ENCODE measurements around the gene TTC28. TPM values are rescaled to one million over a fixed set of nuclear protein-coding genes. Genes with fewer than 3 reads are reported as not detected.

The TTC28 gene
- polyA plus RNA-seq, 1 donor from 2014 or later = 14.8 TPM

DNA sequence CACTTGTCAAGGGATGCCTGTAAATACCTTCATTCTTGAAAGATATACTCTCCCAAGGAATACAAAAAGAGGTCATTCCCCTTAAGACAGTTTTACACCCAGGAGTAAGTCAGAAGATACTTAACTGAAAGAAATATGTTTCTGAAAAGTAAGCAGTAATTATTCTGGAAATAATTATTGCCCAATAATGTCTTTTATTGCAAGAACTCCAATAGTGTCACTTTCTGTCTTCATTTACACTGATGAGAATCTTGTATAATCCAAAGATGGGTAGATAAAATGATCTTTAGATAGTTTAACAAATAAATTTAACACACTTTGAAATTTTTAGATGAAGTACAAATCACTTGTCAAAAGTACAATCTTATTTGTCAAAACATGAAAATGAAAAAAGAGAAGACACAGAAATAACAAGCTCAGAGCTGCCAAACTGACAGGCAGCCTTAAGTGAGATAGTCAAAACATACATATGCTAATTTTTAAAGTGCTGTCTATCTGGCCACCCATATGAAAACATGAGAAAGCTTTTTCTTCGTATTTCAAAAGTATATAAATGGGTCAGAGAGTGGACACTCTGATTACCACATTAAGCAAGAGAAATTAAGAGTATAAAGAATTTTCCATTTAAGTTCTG is 225.1 kb downstream of the TTC28 start:
- Histone ChIP-seq H3K4me2 (ENCODE audit: low read length) (no peak overlapping the region), H3K9me2 (ENCODE audit: insufficient read depth, low read length) (no peaks in the 10 kb centered on the region), H3K9ac (ENCODE audit: low read length) (no peak overlapping the region), H4K20me1 (ENCODE audit: insufficient read depth) (no peaks in the 10 kb centered on the region), H3K9me3 (ENCODE audit: low read length) (peaks cover 5% of the 10 kb centered on the region), H3F3A (ENCODE audit: insufficient read depth, low read length, poor library complexity, severe bottlenecking) (peaks cover 4% of the 10 kb centered on the region), H3K79me2 (replicated peaks; ENCODE audit: insufficient read depth, low read length) (peaks cover 8% of the 10 kb centered on the region), H3K4me3 (ENCODE audit: low read length) (no peak overlapping the region), H3K27ac (ENCODE audit: low read length) (no peak overlapping the region), H2AFZ (ENCODE audit: low read depth, low read length) (no peak overlapping the region), H3K36me3 (ENCODE audit: insufficient read depth, low read length) (no peaks in the 10 kb centered on the region), H3K27me3 (ENCODE audit: insufficient read depth, low read depth, low read length) (no peaks in the 10 kb centered on the region)
- TF ChIP-seq MXI1 (conservative IDR thresholded peaks at IDR 0.05; ENCODE audit: poor library complexity, severe bottlenecking) = no peak
- TF ChIP-seq, protein P1, sequence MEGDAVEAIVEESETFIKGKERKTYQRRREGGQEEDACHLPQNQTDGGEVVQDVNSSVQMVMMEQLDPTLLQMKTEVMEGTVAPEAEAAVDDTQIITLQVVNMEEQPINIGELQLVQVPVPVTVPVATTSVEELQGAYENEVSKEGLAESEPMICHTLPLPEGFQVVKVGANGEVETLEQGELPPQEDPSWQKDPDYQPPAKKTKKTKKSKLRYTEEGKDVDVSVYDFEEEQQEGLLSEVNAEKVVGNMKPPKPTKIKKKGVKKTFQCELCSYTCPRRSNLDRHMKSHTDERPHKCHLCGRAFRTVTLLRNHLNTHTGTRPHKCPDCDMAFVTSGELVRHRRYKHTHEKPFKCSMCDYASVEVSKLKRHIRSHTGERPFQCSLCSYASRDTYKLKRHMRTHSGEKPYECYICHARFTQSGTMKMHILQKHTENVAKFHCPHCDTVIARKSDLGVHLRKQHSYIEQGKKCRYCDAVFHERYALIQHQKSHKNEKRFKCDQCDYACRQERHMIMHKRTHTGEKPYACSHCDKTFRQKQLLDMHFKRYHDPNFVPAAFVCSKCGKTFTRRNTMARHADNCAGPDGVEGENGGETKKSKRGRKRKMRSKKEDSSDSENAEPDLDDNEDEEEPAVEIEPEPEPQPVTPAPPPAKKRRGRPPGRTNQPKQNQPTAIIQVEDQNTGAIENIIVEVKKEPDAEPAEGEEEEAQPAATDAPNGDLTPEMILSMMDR (IDR thresholded peaks at IDR 0.05; ENCODE audit: poor library complexity, severe bottlenecking) = no peak
- TF ChIP-seq POLR2AphosphoS5 (IDR thresholded peaks at IDR 0.05) = peak; percentile 98
- TF ChIP-seq EP300 (conservative IDR thresholded peaks at IDR 0.05; ENCODE audit: poor library complexity, severe bottlenecking) = peak; percentile 99
- no peak for TF ChIP-seq TAF1 (IDR thresholded peaks at IDR 0.05; ENCODE audit: low read depth)
- TF ChIP-seq, protein P2, sequence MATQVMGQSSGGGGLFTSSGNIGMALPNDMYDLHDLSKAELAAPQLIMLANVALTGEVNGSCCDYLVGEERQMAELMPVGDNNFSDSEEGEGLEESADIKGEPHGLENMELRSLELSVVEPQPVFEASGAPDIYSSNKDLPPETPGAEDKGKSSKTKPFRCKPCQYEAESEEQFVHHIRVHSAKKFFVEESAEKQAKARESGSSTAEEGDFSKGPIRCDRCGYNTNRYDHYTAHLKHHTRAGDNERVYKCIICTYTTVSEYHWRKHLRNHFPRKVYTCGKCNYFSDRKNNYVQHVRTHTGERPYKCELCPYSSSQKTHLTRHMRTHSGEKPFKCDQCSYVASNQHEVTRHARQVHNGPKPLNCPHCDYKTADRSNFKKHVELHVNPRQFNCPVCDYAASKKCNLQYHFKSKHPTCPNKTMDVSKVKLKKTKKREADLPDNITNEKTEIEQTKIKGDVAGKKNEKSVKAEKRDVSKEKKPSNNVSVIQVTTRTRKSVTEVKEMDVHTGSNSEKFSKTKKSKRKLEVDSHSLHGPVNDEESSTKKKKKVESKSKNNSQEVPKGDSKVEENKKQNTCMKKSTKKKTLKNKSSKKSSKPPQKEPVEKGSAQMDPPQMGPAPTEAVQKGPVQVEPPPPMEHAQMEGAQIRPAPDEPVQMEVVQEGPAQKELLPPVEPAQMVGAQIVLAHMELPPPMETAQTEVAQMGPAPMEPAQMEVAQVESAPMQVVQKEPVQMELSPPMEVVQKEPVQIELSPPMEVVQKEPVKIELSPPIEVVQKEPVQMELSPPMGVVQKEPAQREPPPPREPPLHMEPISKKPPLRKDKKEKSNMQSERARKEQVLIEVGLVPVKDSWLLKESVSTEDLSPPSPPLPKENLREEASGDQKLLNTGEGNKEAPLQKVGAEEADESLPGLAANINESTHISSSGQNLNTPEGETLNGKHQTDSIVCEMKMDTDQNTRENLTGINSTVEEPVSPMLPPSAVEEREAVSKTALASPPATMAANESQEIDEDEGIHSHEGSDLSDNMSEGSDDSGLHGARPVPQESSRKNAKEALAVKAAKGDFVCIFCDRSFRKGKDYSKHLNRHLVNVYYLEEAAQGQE (IDR thresholded peaks at IDR 0.05; ENCODE audit: borderline replicate concordance) = no peak
- no peak for TF ChIP-seq SMC3 (conservative IDR thresholded peaks at IDR 0.05; ENCODE audit: poor library complexity)
- TF ChIP-seq EZH2 (IDR thresholded peaks at IDR 0.05; ENCODE audit: borderline replicate concordance, insufficient read depth, low read length, poor library complexity, severe bottlenecking) = no peak

DNA sequence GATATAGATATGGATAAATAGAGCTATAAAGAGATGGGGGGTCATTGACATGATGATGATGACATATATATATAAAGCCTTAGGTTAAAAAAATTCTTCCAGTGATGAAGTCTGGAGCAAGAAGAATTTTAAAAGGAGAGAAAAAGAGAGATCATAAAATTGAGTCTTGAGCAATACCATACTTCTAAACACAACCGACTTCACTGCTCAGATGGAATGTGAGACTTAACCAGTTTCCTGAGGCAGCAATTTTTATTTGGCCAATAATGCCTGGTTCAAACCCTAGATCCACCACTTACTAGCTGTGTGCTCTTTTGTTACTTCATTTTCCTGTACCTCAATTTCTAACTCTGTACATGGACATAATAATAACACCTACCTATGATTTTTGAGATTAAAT is 229.5 kb downstream of the TTC28 start:
- H2AFZ ChIP-seq (ENCODE audit: low read depth, low read length) = no peak overlapping the region
- no peak overlapping the region for H3K4me2 ChIP-seq (ENCODE audit: low read length)
- H4K20me1 ChIP-seq (ENCODE audit: insufficient read depth) = no peaks in the 10 kb centered on the region
- H3K27me3 ChIP-seq (ENCODE audit: insufficient read depth, low read depth, low read length) = no peaks in the 10 kb centered on the region
- peaks cover 8% of the 10 kb centered on the region for H3K79me2 ChIP-seq (replicated peaks; ENCODE audit: insufficient read depth, low read length)
- TF ChIP-seq, protein P1 (IDR thresholded peaks at IDR 0.05; ENCODE audit: poor library complexity, severe bottlenecking) = no peak
- TF ChIP-seq RAD21 (conservative IDR thresholded peaks at IDR 0.05) (no peak), POLR2AphosphoS5 (IDR thresholded peaks at IDR 0.05) (no peak), SMC3 (conservative IDR thresholded peaks at IDR 0.05; ENCODE audit: poor library complexity) (no peak), TAF1 (IDR thresholded peaks at IDR 0.05; ENCODE audit: low read depth) (no peak), EZH2 (IDR thresholded peaks at IDR 0.05; ENCODE audit: borderline replicate concordance, insufficient read depth, low read length, poor library complexity, severe bottlenecking) (no peak), MXI1 (conservative IDR thresholded peaks at IDR 0.05; ENCODE audit: poor library complexity, severe bottlenecking) (no peak), EP300 (conservative IDR thresholded peaks at IDR 0.05; ENCODE audit: poor library complexity, severe bottlenecking) (no peak)
- TF ChIP-seq, protein P2 (IDR thresholded peaks at IDR 0.05; ENCODE audit: borderline replicate concordance) = no peak
- no peaks in the 10 kb centered on the region for H3K36me3 ChIP-seq (ENCODE audit: insufficient read depth, low read length)
- H3F3A ChIP-seq (ENCODE audit: insufficient read depth, low read length, poor library complexity, severe bottlenecking) = peaks cover 3% of the 10 kb centered on the region
- no peak overlapping the region for H3K4me3 ChIP-seq (ENCODE audit: low read length)
- no peaks in the 10 kb centered on the region for H3K9me2 ChIP-seq (ENCODE audit: insufficient read depth, low read length)
- H3K9ac ChIP-seq (ENCODE audit: low read length) = no peak overlapping the region
- H3K27ac ChIP-seq (ENCODE audit: low read length) = no peak overlapping the region
- H3K9me3 ChIP-seq (ENCODE audit: low read length) = peaks cover 5% of the 10 kb centered on the region

Data from neural cell (in vitro differentiated cells).